Activated naive CD4-positive, alpha-beta T cell treated with anti-CD3 and anti-CD28 coated beads for 36 hours (primary cell): Measurements from ENCODE around the gene PPP1R12C. TPM values are rescaled to one million over a fixed set of nuclear protein-coding genes. Genes with fewer than 3 reads are reported as not detected.
A peak's percentile ranks its signal among the peaks of the same experiment; 100 is the strongest.

Experiments used
- CTCF ChIA-PET: fragments of 350-600 bp; sonication (Branson Sonifier 250); formaldehyde crosslinking; loops from one replicate; lab custom pipeline; 2021; ENCODE audit warnings: antibody characterized with exemption; lab: Charles Lee
- DNase-seq: peaks from one replicate; pipeline ENCODE4 v3.0.0-alpha.2; 2020
- H3K27ac Mint-ChIP-seq: one replicate; pipeline ENCODE4 v1.8.0; 2021; ENCODE audit warnings: mild to moderate bottlenecking, mixed read lengths
- H3K27me3 Mint-ChIP-seq: one replicate; pipeline ENCODE4 v1.8.0; 2021; ENCODE audit warnings: low read depth, mixed read lengths
- H3K36me3 Mint-ChIP-seq: one replicate; pipeline ENCODE4 v1.8.0; 2021; ENCODE audit warnings: low read depth, mixed read lengths
- H3K4me1 Mint-ChIP-seq: one replicate; pipeline ENCODE4 v1.8.0; 2021; ENCODE audit warnings: low read depth, mixed read lengths
- H3K4me3 Mint-ChIP-seq: one replicate; pipeline ENCODE4 v1.8.0; 2021; ENCODE audit warnings: mild to moderate bottlenecking, moderate library complexity, mixed read lengths
- H3K9me3 Mint-ChIP-seq: one replicate; pipeline ENCODE4 v1.8.0; 2021; ENCODE audit warnings: mixed read lengths
- intact Hi-C: fragments of 100-400 bp; cut with micrococcal nuclease; formaldehyde crosslinking; loops from one replicate; pipeline ENCODE4 v1.15.1; 2023
- total RNA-seq, 2 experiments: library from RNA; stranded (reverse); gene quantifications; one replicate each; pipeline ENCODE4 v1.2.3, GENCODE V29; 2021

The PPP1R12C gene
- total RNA-seq, result 10 to 100 TPM; 41.2 to 42.1 TPM

- Mint-ChIP-seq H3K27ac (peak within 1 kb of the TSS; percentile 90), H3K9me3 (no peaks in the 10 kb centered on the region), H3K4me3 (peak within 1 kb of the TSS; percentile 98), H3K4me1 (peaks cover 23% of the 10 kb centered on the region), H3K27me3 (peaks cover 2% of the 10 kb centered on the region), H3K36me3 (no peaks in the 10 kb centered on the region)
- intact Hi-C loops, result loop anchor here (1.0 to 5.0 kb wide), 11 partner anchors 36 to 652 kb away; partner anchors contain the start of genes HSPBP1, KMT5C, PPP6R1 and RDH13
- CTCF ChIA-PET, result no interaction called here
- peak; percentile 22 for DNase-seq
Measured at GRCh38 chr19:55116859-55117662, at the start of gene PPP1R12C. PPP1R12C (minus strand) TSS chr19:55117637; CDS start chr19:55117543, 94 bp downstream.

- peak; percentile 83 for DNase-seq
- intact Hi-C loops, result loop anchor here (10.0 kb wide), 1 partner anchor 82 kb away; no protein-coding TSS in a partner anchor
- peak within 1 kb of the TSS; percentile 64 for H3K4me3 Mint-ChIP-seq
- peaks cover 11% of the 10 kb centered on the region for H3K4me1 Mint-ChIP-seq
- H3K9me3 Mint-ChIP-seq, result no peaks in the 10 kb centered on the region
- H3K36me3 Mint-ChIP-seq, result no peaks in the 10 kb centered on the region
- peaks cover 59% of the 10 kb centered on the region for H3K27me3 Mint-ChIP-seq
- CTCF ChIA-PET, result interaction anchor here (0.8 to 1.6 kb wide), 2 partner anchors 9 to 25 kb away, joined by 3 to 10 read pairs; no protein-coding TSS in a partner anchor
- no peak within 1 kb of the TSS for H3K27ac Mint-ChIP-seq
Measured at GRCh38 chr19:55166530-55167268, 49.3 kb upstream of the PPP1R12C start, which contains the start of gene DNAAF3. DNAAF3 (minus strand) TSS chr19:55166613; CDS start chr19:55166413, 200 bp downstream.

GRCh38 chr19:55165952-55166529, 48.6 kb upstream of the PPP1R12C start:
- no peaks in the 10 kb centered on the region for H3K36me3 Mint-ChIP-seq
- no peaks in the 10 kb centered on the region for H3K9me3 Mint-ChIP-seq
- peak overlapping the region; percentile 64 for H3K4me3 Mint-ChIP-seq
- peaks cover 11% of the 10 kb centered on the region for H3K4me1 Mint-ChIP-seq
- CTCF ChIA-PET, result interaction anchor here (1.6 kb wide), 1 partner anchor 25 kb away, joined by 10 read pairs; no protein-coding TSS in a partner anchor
- DNase-seq, result peak; percentile 62
- no peak overlapping the region for H3K27ac Mint-ChIP-seq
- intact Hi-C loops, result loop anchor here (10.0 kb wide), 1 partner anchor 81 kb away; no protein-coding TSS in a partner anchor
- H3K27me3 Mint-ChIP-seq, result peaks cover 55% of the 10 kb centered on the region

GRCh38 chr19:55161571-55162322, 44.3 kb upstream of the PPP1R12C start:
- H3K27ac Mint-ChIP-seq, result no peak overlapping the region
- peaks cover 10% of the 10 kb centered on the region for H3K4me1 Mint-ChIP-seq
- H3K36me3 Mint-ChIP-seq, result no peaks in the 10 kb centered on the region
- intact Hi-C loops, result loop anchor here (2.0 to 10.0 kb wide), 4 partner anchors 21 to 279 kb away; partner anchors contain the start of gene PPP1R12C
- no peak overlapping the region for H3K4me3 Mint-ChIP-seq
- CTCF ChIA-PET, result interaction anchor here (0.6 kb wide), 1 partner anchor 468 kb away, joined by 3 read pairs; no protein-coding TSS in a partner anchor
- H3K9me3 Mint-ChIP-seq, result no peaks in the 10 kb centered on the region
- no peak for DNase-seq
- H3K27me3 Mint-ChIP-seq, result peaks cover 56% of the 10 kb centered on the region

GRCh38 chr19:55160986-55161365, 43.5 kb upstream of the PPP1R12C start:
- peaks cover 54% of the 10 kb centered on the region for H3K27me3 Mint-ChIP-seq

GRCh38 chr19:55160128-55160985, 42.9 kb upstream of the PPP1R12C start:
- Mint-ChIP-seq H3K4me1 (peaks cover 9% of the 10 kb centered on the region), H3K9me3 (no peaks in the 10 kb centered on the region), H3K27me3 (peaks cover 48% of the 10 kb centered on the region), H3K4me3 (no peak overlapping the region), H3K36me3 (no peaks in the 10 kb centered on the region), H3K27ac (no peak overlapping the region)
- intact Hi-C loops, result loop anchor here (2.0 to 10.0 kb wide), 4 partner anchors 20 to 278 kb away; partner anchors contain the start of gene PPP1R12C
- DNase-seq, result peak; percentile 94
- CTCF ChIA-PET, result interaction anchor here (0.6 to 4.1 kb wide), 9 partner anchors 14 to 188 kb away, joined by 3 to 24 read pairs (median 5); no protein-coding TSS in a partner anchor

More at GRCh38 chr19:55160986-55161365, 43.5 kb upstream of the PPP1R12C start:
- CTCF ChIA-PET, result interaction anchor here (0.6 to 4.1 kb wide), 8 partner anchors 14 to 468 kb away, joined by 3 to 24 read pairs (median 4); no protein-coding TSS in a partner anchor
- no peaks in the 10 kb centered on the region for H3K9me3 Mint-ChIP-seq
- H3K4me1 Mint-ChIP-seq, result peaks cover 9% of the 10 kb centered on the region
- H3K4me3 Mint-ChIP-seq, result no peak overlapping the region
- no peak overlapping the region for H3K27ac Mint-ChIP-seq
- no peak for DNase-seq
- H3K36me3 Mint-ChIP-seq, result no peaks in the 10 kb centered on the region
- intact Hi-C loops, result loop anchor here (2.0 to 10.0 kb wide), 4 partner anchors 20 to 279 kb away; partner anchors contain the start of gene PPP1R12C

GRCh38 chr19:55158848-55159749, 41.7 kb upstream of the PPP1R12C start:
- no peak overlapping the region for H3K4me3 Mint-ChIP-seq
- no peak for DNase-seq

GRCh38 chr19:55158423-55158822, 41.0 kb upstream of the PPP1R12C start:
- intact Hi-C loops, result no loop called here
- DNase-seq, result no peak
- peaks cover 40% of the 10 kb centered on the region for H3K27me3 Mint-ChIP-seq
- H3K36me3 Mint-ChIP-seq, result no peaks in the 10 kb centered on the region
- CTCF ChIA-PET, result interaction anchor here (4.1 kb wide), 1 partner anchor 18 kb away, joined by 24 read pairs; no protein-coding TSS in a partner anchor
- H3K9me3 Mint-ChIP-seq, result peaks cover 2% of the 10 kb centered on the region
- H3K4me3 Mint-ChIP-seq, result no peak overlapping the region
- H3K27ac Mint-ChIP-seq, result no peak overlapping the region
- peaks cover 20% of the 10 kb centered on the region for H3K4me1 Mint-ChIP-seq

More at GRCh38 chr19:55158848-55159749, 41.7 kb upstream of the PPP1R12C start:
- peaks cover 15% of the 10 kb centered on the region for H3K4me1 Mint-ChIP-seq
- intact Hi-C loops, result no loop called here
- no peak overlapping the region for H3K27ac Mint-ChIP-seq
- peaks cover 43% of the 10 kb centered on the region for H3K27me3 Mint-ChIP-seq
- no peaks in the 10 kb centered on the region for H3K9me3 Mint-ChIP-seq
- H3K36me3 Mint-ChIP-seq, result no peaks in the 10 kb centered on the region
- CTCF ChIA-PET, result interaction anchor here (0.6 to 4.1 kb wide), 5 partner anchors 12 to 79 kb away, joined by 3 to 24 read pairs (median 7); no protein-coding TSS in a partner anchor

- H3K27ac Mint-ChIP-seq, result no peak within 1 kb of the TSS
- intact Hi-C loops, result no loop called here
- no peak within 1 kb of the TSS for H3K4me3 Mint-ChIP-seq
- CTCF ChIA-PET, result interaction anchor here (0.7 to 4.1 kb wide), 2 partner anchors 17 to 40 kb away, joined by 3 to 24 read pairs; no protein-coding TSS in a partner anchor
- H3K9me3 Mint-ChIP-seq, result peaks cover 3% of the 10 kb centered on the region
- H3K36me3 Mint-ChIP-seq, result no peaks in the 10 kb centered on the region
- peaks cover 40% of the 10 kb centered on the region for H3K27me3 Mint-ChIP-seq
- no peak for DNase-seq
- H3K4me1 Mint-ChIP-seq, result peaks cover 24% of the 10 kb centered on the region
Measured at GRCh38 chr19:55157064-55157908, 39.8 kb upstream of the PPP1R12C start, which contains the start of gene TNNI3. TNNI3 (minus strand) TSS chr19:55157732; CDS start chr19:55157589, 143 bp downstream.
